Measurements from ENCODE around the gene TFPI. TPM values are rescaled to one million over a fixed set of nuclear protein-coding genes. Genes with fewer than 3 reads are reported as not detected.

TFPI gene
- total RNA-seq, 4 donors from 2014 or later: 42.6 to 141 (median 66.1) TPM

GRCh38 chr2:187446711-187447110 is 107.5 kb downstream of the TFPI start:
- H3K4me3 ChIP-seq: peak overlapping the region; percentile 35 to 42
- ATAC-seq: no peak
- H3K27me3 ChIP-seq: no peaks in the 10 kb centered on the region
- peak overlapping the region in 1 of 4 donors; percentile 30 for H3K27ac ChIP-seq
- H3K9me3 ChIP-seq: no peaks in the 10 kb centered on the region
- WGBS, 2 donors (ENCODE audit: low coverage in 1 of 2): 24 to 46% methylated on average over 1 of the region's 1 CpG
- no peaks in the 10 kb centered on the region for H3K36me3 ChIP-seq
- H3K4me1 ChIP-seq: no peaks in the 10 kb centered on the region
- TF ChIP-seq CTCF (IDR thresholded peaks at IDR 0.05) (no peak), EP300 (IDR thresholded peaks at IDR 0.05) (no peak), POLR2A (IDR thresholded peaks at IDR 0.05) (no peak), POLR2AphosphoS5 (IDR thresholded peaks at IDR 0.05) (no peak)

GRCh38 chr2:187445051-187445450 is 109.2 kb downstream of the TFPI start:
- no peak for TF ChIP-seq POLR2AphosphoS5 (IDR thresholded peaks at IDR 0.05)
- TF ChIP-seq CTCF (IDR thresholded peaks at IDR 0.05): no peak
- TF ChIP-seq EP300 (IDR thresholded peaks at IDR 0.05): no peak
- no peak for TF ChIP-seq POLR2A (IDR thresholded peaks at IDR 0.05)
- no peaks in the 10 kb centered on the region for H3K27me3 ChIP-seq
- 59 to 70% methylated on average over 6 of the region's 6 CpGs for WGBS, 2 donors (ENCODE audit: low coverage in 1 of 2)
- H3K4me1 ChIP-seq: no peaks in the 10 kb centered on the region
- H3K36me3 ChIP-seq: no peaks in the 10 kb centered on the region
- H3K4me3 ChIP-seq: peak overlapping the region in 1 of 2 donors; percentile 42
- no peak overlapping the region for H3K27ac ChIP-seq
- ATAC-seq: no peak
- no peaks in the 10 kb centered on the region for H3K9me3 ChIP-seq

- Histone ChIP-seq H3K27me3 (no peaks in the 10 kb centered on the region), H3K4me1 (no peaks in the 10 kb centered on the region), H3K36me3 (no peaks in the 10 kb centered on the region), H3K27ac (no peak overlapping the region), H3K9me3 (no peaks in the 10 kb centered on the region), H3K4me3 (no peak overlapping the region)
- ATAC-seq: no peak
- WGBS, 2 donors (ENCODE audit: low coverage in 1 of 2): 50 to 56% methylated on average over 2 of the region's 2 CpGs
- TF ChIP-seq POLR2AphosphoS5 (IDR thresholded peaks at IDR 0.05): no peak
- no peak for TF ChIP-seq CTCF (IDR thresholded peaks at IDR 0.05)
- no peak for TF ChIP-seq POLR2A (IDR thresholded peaks at IDR 0.05)
- no peak for TF ChIP-seq EP300 (IDR thresholded peaks at IDR 0.05)
These were observed 111.5 kb downstream of the TFPI start for GRCh38 chr2:187442778-187443177.

GRCh38 chr2:187442378-187442777 is 111.9 kb downstream of the TFPI start:
- no peaks in the 10 kb centered on the region for H3K9me3 ChIP-seq
- no peaks in the 10 kb centered on the region for H3K27me3 ChIP-seq
- TF ChIP-seq EP300 (IDR thresholded peaks at IDR 0.05) (no peak), POLR2AphosphoS5 (IDR thresholded peaks at IDR 0.05) (no peak), POLR2A (IDR thresholded peaks at IDR 0.05) (no peak), CTCF (IDR thresholded peaks at IDR 0.05) (no peak)
- no peak overlapping the region for H3K4me3 ChIP-seq
- WGBS, 2 donors (ENCODE audit: low coverage in 1 of 2): 79 to 85% methylated on average over 1 of the region's 1 CpG
- H3K36me3 ChIP-seq: no peaks in the 10 kb centered on the region
- no peak overlapping the region for H3K27ac ChIP-seq
- no peak for ATAC-seq
- H3K4me1 ChIP-seq: no peaks in the 10 kb centered on the region

- ATAC-seq: no peak
- Histone ChIP-seq H3K9me3 (no peaks in the 10 kb centered on the region), H3K4me1 (no peaks in the 10 kb centered on the region), H3K36me3 (no peaks in the 10 kb centered on the region), H3K4me3 (no peak overlapping the region), H3K27ac (no peak overlapping the region), H3K27me3 (no peaks in the 10 kb centered on the region)
- WGBS, 2 donors (ENCODE audit: low coverage in 1 of 2): 67 to 87% methylated on average over 3 of the region's 3 CpGs
- TF ChIP-seq POLR2A (IDR thresholded peaks at IDR 0.05) (no peak), CTCF (IDR thresholded peaks at IDR 0.05) (no peak), EP300 (IDR thresholded peaks at IDR 0.05) (no peak), POLR2AphosphoS5 (IDR thresholded peaks at IDR 0.05) (no peak)
These were observed 114.0 kb downstream of the TFPI start for GRCh38 chr2:187440101-187440675.
